Panc1 (cell line): ENCODE data around the gene DAZAP1.

Experiments
- POLR2AphosphoS5 ChIP-seq: IDR thresholded peaks from 2 replicates; pipeline ENCODE4 v1.6.1; 2012; ENCODE audit warnings: mild to moderate bottlenecking, low read depth, low read length, moderate library complexity
- TF ChIP-seq, protein P1 (sequence below): fragments of 450-650 bp; IDR thresholded peaks from 2 replicates; pipeline ENCODE4 v1.5.1; 2017; ENCODE audit warnings: mild to moderate bottlenecking
- TF ChIP-seq, protein P2 (sequence below), 2 experiments: IDR thresholded peaks; 2 replicates each; pipeline ENCODE4 v1.6.1; 2011 to 2012; ENCODE audit warnings: low read depth in 2 of 2, control low read depth in 1 of 2, low read length in 1 of 2, mild to moderate bottlenecking in 1 of 2, moderate library complexity in 1 of 2; ENCODE audit not compliant: insufficient read depth in 1 of 2

DNA sequence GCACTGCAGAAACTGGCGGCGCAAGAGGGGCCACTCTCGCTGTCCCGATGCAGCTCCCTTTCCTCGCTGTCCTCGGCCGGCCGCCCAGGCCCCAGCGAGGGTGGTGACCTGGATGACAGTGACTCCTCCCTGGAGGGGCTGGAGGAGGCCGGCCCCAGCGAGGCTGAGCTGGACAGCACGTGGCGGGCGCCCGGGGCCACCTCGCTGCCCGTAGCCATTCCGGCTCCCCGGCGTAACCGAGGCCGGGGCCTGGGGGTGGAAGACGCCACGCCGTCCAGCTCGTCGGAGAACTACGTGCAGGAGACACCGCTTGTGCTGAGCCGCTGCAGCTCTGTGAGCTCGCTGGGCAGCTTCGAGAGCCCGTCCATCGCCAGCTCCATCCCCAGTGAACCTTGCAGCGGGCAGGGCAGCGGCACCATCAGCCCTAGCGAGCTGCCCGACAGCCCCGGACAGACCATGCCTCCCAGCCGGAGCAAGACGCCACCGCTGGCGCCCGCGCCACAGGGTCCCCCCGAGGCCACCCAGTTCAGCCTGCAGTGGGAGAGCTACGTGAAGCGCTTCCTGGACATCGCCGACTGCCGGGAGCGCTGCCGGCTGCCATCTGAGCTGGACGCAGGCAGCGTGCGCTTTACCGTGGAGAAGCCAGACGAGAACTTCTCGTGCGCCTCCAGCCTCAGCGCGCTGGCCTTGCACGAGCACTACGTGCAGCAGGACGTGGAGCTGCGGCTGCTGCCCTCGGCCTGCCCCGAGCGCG lies 59.3 kb downstream of the DAZAP1 start:
- TF ChIP-seq, protein P1, sequence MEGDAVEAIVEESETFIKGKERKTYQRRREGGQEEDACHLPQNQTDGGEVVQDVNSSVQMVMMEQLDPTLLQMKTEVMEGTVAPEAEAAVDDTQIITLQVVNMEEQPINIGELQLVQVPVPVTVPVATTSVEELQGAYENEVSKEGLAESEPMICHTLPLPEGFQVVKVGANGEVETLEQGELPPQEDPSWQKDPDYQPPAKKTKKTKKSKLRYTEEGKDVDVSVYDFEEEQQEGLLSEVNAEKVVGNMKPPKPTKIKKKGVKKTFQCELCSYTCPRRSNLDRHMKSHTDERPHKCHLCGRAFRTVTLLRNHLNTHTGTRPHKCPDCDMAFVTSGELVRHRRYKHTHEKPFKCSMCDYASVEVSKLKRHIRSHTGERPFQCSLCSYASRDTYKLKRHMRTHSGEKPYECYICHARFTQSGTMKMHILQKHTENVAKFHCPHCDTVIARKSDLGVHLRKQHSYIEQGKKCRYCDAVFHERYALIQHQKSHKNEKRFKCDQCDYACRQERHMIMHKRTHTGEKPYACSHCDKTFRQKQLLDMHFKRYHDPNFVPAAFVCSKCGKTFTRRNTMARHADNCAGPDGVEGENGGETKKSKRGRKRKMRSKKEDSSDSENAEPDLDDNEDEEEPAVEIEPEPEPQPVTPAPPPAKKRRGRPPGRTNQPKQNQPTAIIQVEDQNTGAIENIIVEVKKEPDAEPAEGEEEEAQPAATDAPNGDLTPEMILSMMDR: no peak
- TF ChIP-seq, protein P2, sequence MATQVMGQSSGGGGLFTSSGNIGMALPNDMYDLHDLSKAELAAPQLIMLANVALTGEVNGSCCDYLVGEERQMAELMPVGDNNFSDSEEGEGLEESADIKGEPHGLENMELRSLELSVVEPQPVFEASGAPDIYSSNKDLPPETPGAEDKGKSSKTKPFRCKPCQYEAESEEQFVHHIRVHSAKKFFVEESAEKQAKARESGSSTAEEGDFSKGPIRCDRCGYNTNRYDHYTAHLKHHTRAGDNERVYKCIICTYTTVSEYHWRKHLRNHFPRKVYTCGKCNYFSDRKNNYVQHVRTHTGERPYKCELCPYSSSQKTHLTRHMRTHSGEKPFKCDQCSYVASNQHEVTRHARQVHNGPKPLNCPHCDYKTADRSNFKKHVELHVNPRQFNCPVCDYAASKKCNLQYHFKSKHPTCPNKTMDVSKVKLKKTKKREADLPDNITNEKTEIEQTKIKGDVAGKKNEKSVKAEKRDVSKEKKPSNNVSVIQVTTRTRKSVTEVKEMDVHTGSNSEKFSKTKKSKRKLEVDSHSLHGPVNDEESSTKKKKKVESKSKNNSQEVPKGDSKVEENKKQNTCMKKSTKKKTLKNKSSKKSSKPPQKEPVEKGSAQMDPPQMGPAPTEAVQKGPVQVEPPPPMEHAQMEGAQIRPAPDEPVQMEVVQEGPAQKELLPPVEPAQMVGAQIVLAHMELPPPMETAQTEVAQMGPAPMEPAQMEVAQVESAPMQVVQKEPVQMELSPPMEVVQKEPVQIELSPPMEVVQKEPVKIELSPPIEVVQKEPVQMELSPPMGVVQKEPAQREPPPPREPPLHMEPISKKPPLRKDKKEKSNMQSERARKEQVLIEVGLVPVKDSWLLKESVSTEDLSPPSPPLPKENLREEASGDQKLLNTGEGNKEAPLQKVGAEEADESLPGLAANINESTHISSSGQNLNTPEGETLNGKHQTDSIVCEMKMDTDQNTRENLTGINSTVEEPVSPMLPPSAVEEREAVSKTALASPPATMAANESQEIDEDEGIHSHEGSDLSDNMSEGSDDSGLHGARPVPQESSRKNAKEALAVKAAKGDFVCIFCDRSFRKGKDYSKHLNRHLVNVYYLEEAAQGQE (IDR thresholded peaks at IDR 0.05; ENCODE audit: insufficient read depth in 1 of 2, low read depth in 2 of 2, low read length in 1 of 2): no peak
- no peak for TF ChIP-seq POLR2AphosphoS5
